ENCODE measurements around the gene CLTCL1.
"Not testable (repeated sequence)": the region's sequence is repeated elsewhere in the genome, so short reads cannot be mapped to it uniquely, and the experiment has no call there.

Gene CLTCL1

DNA sequence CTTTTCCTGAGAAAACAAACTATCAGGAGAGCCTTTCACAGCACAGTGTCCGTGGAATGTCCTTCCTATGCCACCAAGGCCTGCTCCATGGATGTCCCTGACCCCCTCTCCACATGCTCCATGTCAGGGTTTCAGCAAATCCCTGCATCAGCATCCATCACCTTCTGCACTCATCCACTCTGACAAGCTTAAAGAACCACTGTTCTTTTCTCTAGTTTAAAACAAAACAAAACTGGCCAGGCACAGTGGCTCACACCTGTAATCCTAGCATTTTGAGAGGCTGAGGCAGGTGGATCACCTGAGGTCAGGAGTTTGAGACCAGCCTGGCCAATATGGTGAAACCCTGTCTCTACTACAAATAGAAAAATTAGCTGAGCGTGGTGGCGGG is 88.7 kb downstream of the CLTCL1 start:
- H3K4me3 Mint-ChIP-seq, DNase-seq, H3K4me1 Mint-ChIP-seq, H3K27ac Mint-ChIP-seq, ATAC-seq, H3K27me3 Mint-ChIP-seq, H3K9me3 Mint-ChIP-seq: not testable (repeated sequence)

DNA sequence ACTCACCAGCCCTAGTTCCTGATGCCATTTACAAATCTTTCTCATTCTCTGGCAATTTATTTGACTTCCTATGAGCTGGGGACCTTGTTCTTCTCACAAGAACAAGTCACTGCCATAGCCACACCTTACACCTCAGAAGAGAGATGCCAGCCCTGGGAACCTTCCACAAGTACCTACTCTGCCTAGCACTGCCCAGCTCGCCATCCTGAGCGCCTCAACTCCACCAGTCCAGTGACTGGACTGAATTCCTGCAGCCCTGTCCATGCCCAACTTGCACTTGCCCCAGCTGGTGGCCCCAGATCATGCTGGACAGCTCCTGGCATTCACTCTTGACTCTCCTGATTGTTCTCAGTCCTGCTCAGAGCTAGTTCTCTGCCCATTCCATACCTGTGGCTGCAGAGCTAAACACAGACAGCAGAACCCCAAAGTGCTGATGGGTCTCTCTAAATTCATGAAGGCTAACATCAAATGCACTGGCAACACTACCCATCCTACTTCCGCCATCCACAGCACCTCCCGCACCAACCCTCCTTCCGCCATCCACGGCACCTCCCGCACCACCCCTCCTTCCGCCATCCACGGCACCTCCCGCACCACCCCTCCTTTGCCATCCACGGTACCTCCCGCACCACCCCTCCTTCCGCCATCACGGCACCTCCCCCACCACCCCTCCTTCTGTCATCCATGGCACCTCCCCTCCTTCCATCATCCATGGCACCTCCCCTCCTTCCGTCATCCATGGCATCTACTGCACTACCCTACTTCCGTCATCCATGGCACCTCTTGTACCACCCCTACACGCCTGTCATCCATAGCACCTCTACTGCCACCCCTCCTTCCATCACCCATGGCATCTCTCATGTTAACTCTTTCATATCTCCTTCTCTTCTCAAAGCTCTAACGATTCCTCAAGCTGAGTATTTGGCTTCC is 89.4 kb downstream of the CLTCL1 start:
- H3K27me3 Mint-ChIP-seq: no peaks in the 10 kb centered on the region
- no peaks in the 10 kb centered on the region for H3K4me1 Mint-ChIP-seq
- DNase-seq (no peak), ATAC-seq (peak; percentile 84)
- H3K4me3 Mint-ChIP-seq: no peak overlapping the region
- H3K9me3 Mint-ChIP-seq: no peaks in the 10 kb centered on the region
- no peak overlapping the region for H3K27ac Mint-ChIP-seq

GRCh38 chr22:19201130-19201868 is 90.2 kb downstream of the CLTCL1 start:
- no peak overlapping the region for H3K4me3 Mint-ChIP-seq
- no peak for ATAC-seq
- no peaks in the 10 kb centered on the region for H3K4me1 Mint-ChIP-seq
- no peak for DNase-seq
- H3K27me3 Mint-ChIP-seq: no peaks in the 10 kb centered on the region
- H3K27ac Mint-ChIP-seq: no peak overlapping the region
- H3K9me3 Mint-ChIP-seq: no peaks in the 10 kb centered on the region

DNA sequence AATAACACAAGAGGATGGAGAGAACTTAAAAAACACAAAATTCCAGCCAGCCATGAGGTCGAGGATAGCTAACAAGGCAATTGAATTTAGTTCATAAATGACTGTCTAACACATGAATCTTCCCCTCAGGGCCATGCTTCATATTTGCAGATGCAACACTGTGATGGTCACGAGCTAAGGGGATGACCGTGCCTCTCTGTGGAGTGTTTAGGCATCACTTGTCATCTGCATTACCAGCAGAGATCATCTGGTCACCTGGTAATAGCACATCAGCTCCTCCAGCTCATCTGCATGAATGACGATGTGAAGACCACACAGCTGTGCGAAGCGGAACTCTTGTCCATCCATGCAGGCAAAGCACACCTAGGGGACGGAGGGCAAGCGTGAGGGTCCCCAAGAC is 92.0 kb downstream of the CLTCL1 start:
- Mint-ChIP-seq H3K27ac (no peak overlapping the region), H3K4me3 (no peak overlapping the region), H3K9me3 (no peaks in the 10 kb centered on the region), H3K4me1 (peaks cover 16% of the 10 kb centered on the region), H3K27me3 (no peaks in the 10 kb centered on the region)
- ATAC-seq (no peak), DNase-seq (no peak)

DNA sequence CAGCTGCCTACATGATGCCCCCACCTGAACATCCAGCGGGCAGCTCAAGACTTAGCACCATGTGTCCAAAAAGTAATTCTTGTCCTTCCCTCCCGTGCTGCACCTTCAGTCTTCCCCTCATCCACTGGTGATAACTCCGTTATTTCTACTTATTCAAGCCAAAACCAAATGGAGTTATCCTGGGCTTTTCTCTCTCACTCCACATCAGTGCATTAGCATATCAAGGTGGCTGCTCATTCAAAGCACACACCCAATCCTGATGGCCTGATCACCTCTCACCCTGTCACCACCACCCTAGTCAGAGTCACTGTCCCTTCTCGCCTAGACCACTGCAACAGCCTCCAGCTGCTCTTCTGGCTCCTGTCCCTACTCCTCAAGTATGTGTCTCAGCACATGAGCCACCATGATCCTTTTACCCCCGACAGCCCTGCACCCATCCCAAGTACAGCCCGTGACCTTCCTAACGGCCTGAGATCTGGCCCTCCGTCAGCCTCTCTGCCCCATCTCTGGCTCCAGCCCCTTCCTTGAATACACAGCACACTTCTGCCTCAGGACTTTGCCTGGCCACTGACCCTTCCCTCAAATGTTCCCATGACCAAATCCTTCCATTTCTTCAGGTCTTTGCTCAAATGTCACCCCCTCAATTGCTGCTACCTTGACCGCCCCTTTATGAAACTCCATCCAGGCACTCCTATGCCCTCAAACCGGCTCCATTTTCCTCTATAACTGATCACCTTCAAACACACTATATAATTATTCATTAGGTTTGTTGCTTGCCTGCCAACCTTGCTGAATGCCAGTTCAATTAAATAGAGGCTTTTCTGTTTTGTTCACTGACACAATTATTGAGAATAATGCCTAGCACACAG is 93.3 kb downstream of the CLTCL1 start:
- no peaks in the 10 kb centered on the region for H3K9me3 Mint-ChIP-seq
- DNase-seq: no peak
- no peak for ATAC-seq
- no peak overlapping the region for H3K4me3 Mint-ChIP-seq
- H3K27ac Mint-ChIP-seq: no peak overlapping the region
- H3K27me3 Mint-ChIP-seq: no peaks in the 10 kb centered on the region
- H3K4me1 Mint-ChIP-seq: peaks cover 16% of the 10 kb centered on the region

DNA sequence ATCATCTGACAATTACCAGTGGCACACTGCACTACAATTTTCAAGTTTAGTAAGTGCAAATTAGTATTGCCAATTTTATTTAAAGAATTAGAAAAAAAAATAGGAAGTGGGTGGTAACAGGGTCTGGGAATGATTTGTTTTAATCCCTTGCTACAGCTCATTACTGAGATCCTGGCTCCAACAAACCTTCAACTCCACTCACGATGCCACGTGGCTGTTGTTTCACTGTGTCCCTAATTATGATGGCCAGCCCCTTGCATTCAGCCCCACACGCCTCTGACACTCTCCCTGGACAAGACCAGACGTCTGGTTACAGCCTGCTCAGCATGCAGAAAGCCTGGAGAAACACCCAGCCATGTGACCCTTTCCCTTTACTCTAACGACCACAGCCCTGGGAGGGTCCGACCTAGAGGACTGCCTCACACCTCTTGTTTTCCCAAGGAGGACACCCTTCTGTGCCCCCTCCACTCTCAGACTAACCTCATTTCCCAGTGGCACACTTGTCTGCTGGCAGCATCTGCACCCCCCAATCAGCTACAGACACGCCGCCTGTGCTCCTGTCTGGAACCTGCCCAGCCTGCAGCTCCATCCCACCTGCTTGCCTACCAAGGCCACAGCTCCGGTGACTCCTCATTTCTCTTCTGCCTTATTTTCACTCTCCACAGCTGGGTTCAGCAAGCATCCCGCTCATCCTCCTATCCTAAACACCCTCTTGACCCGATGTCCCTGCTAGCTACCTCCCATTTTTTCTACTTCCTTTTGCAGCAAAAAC is 94.5 kb downstream of the CLTCL1 start:
- Mint-ChIP-seq H3K27ac (no peak overlapping the region), H3K27me3 (no peaks in the 10 kb centered on the region), H3K4me3 (no peak overlapping the region), H3K9me3 (no peaks in the 10 kb centered on the region), H3K4me1 (peaks cover 16% of the 10 kb centered on the region)
- no peak for DNase-seq
- ATAC-seq: no peak

- H3K4me3 Mint-ChIP-seq: no peak overlapping the region
- H3K9me3 Mint-ChIP-seq: no peaks in the 10 kb centered on the region
- no peak for DNase-seq
- peak overlapping the region in 1 of 2 donors; percentile 65 for H3K27ac Mint-ChIP-seq
- peaks cover 16% of the 10 kb centered on the region for H3K4me1 Mint-ChIP-seq
- ATAC-seq: peak; percentile 53
- H3K27me3 Mint-ChIP-seq: no peaks in the 10 kb centered on the region
These were observed 95.5 kb downstream of the CLTCL1 start for GRCh38 chr22:19195796-19196731.

- Mint-ChIP-seq H3K27ac (no peak overlapping the region), H3K4me1 (peaks cover 16% of the 10 kb centered on the region), H3K9me3 (no peaks in the 10 kb centered on the region), H3K4me3 (no peak overlapping the region), H3K27me3 (no peaks in the 10 kb centered on the region)
- no peak for DNase-seq
- no peak for ATAC-seq
These were observed 96.6 kb downstream of the CLTCL1 start for GRCh38 chr22:19194766-19195536.

GRCh38 chr22:19193879-19194278 is 97.6 kb downstream of the CLTCL1 start:
- Mint-ChIP-seq H3K4me1 (peaks cover 16% of the 10 kb centered on the region), H3K27me3 (no peaks in the 10 kb centered on the region), H3K9me3 (no peaks in the 10 kb centered on the region), H3K27ac (no peak overlapping the region), H3K4me3 (no peak overlapping the region)
- DNase-seq: no peak
- ATAC-seq: no peak

- no peaks in the 10 kb centered on the region for H3K9me3 Mint-ChIP-seq
- no peaks in the 10 kb centered on the region for H3K4me1 Mint-ChIP-seq
- no peak overlapping the region for H3K27ac Mint-ChIP-seq
- H3K27me3 Mint-ChIP-seq: peaks cover 8% of the 10 kb centered on the region
- H3K4me3 Mint-ChIP-seq: no peak overlapping the region
- ATAC-seq: no peak
- no peak for DNase-seq
These were observed 103.6 kb downstream of the CLTCL1 start for GRCh38 chr22:19187716-19188563.

DNA sequence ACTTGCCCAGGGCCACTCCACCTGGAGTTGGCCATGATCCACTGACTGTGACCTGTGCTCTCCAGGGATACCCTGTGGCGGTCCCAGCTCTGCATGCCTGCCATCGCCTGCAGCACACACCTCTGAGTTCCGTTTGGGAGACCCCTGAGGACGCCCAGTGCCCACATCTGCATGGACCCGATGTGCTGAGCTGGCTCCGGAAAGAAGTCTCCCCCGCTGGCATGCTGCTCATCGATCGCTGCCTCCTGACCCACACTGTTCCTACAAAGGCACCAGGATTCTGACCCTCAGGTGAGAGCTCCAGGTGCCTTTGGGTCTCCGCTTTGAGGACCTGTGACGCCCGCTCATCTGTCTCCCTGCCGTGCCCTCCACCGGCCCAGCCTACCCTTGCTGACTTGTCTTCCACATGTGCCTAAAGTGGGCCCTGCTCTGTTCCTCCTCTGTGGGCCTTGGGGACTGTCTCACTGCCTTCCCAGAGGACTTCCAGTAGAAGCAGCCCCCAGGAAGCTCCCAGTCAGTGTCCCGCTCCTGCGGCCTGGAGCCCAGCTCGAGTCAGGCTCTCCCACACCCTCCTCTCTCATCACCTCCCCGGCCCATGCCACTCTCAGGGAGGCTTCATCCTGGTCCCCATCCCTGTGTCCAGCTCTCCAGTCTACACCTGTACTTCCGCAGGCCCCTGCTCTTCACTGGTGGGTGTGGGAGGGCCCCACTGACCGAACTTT is 107.1 kb downstream of the CLTCL1 start:
- no peak overlapping the region for H3K4me3 Mint-ChIP-seq
- H3K27me3 Mint-ChIP-seq: peaks cover 8% of the 10 kb centered on the region
- no peak overlapping the region for H3K27ac Mint-ChIP-seq
- H3K4me1 Mint-ChIP-seq: peaks cover 24% of the 10 kb centered on the region
- ATAC-seq (no peak), DNase-seq (no peak)
- no peaks in the 10 kb centered on the region for H3K9me3 Mint-ChIP-seq

- H3K4me3 Mint-ChIP-seq: no peak overlapping the region
- peaks cover 8% of the 10 kb centered on the region for H3K27me3 Mint-ChIP-seq
- ATAC-seq (no peak), DNase-seq (no peak)
- peaks cover 29% of the 10 kb centered on the region for H3K4me1 Mint-ChIP-seq
- H3K9me3 Mint-ChIP-seq: no peaks in the 10 kb centered on the region
- no peak overlapping the region for H3K27ac Mint-ChIP-seq
These were observed 108.3 kb downstream of the CLTCL1 start for GRCh38 chr22:19183216-19183615.
